Smooth muscle cell (in vitro differentiated cells): ENCODE measurements around the gene YARS1. TPM values are rescaled to one million over a fixed set of nuclear protein-coding genes. Genes with fewer than 3 reads are reported as not detected.

Experiments
- DNase-seq: peaks from one replicate; lab custom pipeline; 2025; ENCODE audit not compliant: unreplicated experiment; lab: John Stamatoyannopoulos, UW
- H2AFZ ChIP-seq: fragments of 200-600 bp; sonication (generic); 2 replicates; pipeline ENCODE4 v1.6.0; 2016; ENCODE audit warnings: antibody characterized with exemption, low read depth, mild to moderate bottlenecking
- H3F3A ChIP-seq: fragments of 200-600 bp; sonication (generic); 2 replicates; pipeline ENCODE4 v1.6.0; 2017; ENCODE audit warnings: antibody characterized with exemption, low read depth
- H3K27ac ChIP-seq: fragments of 200-600 bp; sonication (generic); 2 replicates; pipeline ENCODE4 v1.5.1; 2016; ENCODE audit warnings: low read depth, mild to moderate bottlenecking
- H3K27me3 ChIP-seq: fragments of 200-600 bp; sonication (generic); 2 replicates; pipeline ENCODE4 v1.6.1; 2016; ENCODE audit warnings: low read depth, mild to moderate bottlenecking
- H3K36me3 ChIP-seq: fragments of 200-600 bp; sonication (generic); 2 replicates; pipeline ENCODE4 v1.5.1; 2016; ENCODE audit warnings: low read depth
- H3K4me1 ChIP-seq: fragments of 200-600 bp; sonication (generic); 2 replicates; pipeline ENCODE4 v1.5.1; 2016; ENCODE audit warnings: low read depth
- H3K4me2 ChIP-seq: fragments of 200-600 bp; sonication (generic); 2 replicates; pipeline ENCODE4 v1.6.0; 2016; ENCODE audit warnings: mild to moderate bottlenecking
- H3K4me3 ChIP-seq: fragments of 200-600 bp; sonication (generic); 2 replicates; pipeline ENCODE4 v1.5.1; 2016; ENCODE audit warnings: mild to moderate bottlenecking
- H3K79me2 ChIP-seq: fragments of 200-600 bp; sonication (generic); 2 replicates; pipeline ENCODE4 v1.6.0; 2016; ENCODE audit warnings: low read depth, mild to moderate bottlenecking
- H3K9ac ChIP-seq: fragments of 200-600 bp; sonication (generic); 2 replicates; pipeline ENCODE4 v1.6.0; 2016; ENCODE audit warnings: low read depth
- H3K9me3 ChIP-seq: fragments of 200-600 bp; sonication (generic); replicated peaks from 2 replicates; pipeline ENCODE4 v1.5.1; 2016; ENCODE audit warnings: low read depth
- H4K20me1 ChIP-seq: fragments of 200-600 bp; sonication (generic); 2 replicates; pipeline ENCODE4 v1.6.0; 2016; ENCODE audit warnings: low read depth
- WGBS: methylation state at CpG from one replicate; pipeline ENCODE4 v1.1.7; 2016; ENCODE audit warnings: low lambda C conversion rate; 5-methylcytosine and 5-hydroxymethylcytosine counted together
- polyA plus RNA-seq: library from polyadenylated mRNA; unstranded; fragments of >200 nt; fragmentation: Nextera tagmentation; extraction: Ambion mirVana; gene quantifications from 2 replicates; pipeline ENCODE4 v1.2.1, GENCODE V29; 2016
- total RNA-seq: library from RNA; depleted of rRNA; stranded (reverse); fragments of >200 nt; gene quantifications from 2 replicates; pipeline ENCODE4 v1.2.3, GENCODE V29; 2014
- TF ChIP-seq, protein P1 (sequence below): fragments of 200-600 bp; sonication (generic); IDR thresholded peaks from 2 replicates; pipeline ENCODE4 v1.5.1; 2017; ENCODE audit warnings: borderline replicate concordance, mild to moderate bottlenecking, antibody characterized with exemption; ENCODE audit not compliant: insufficient read depth, poor library complexity, severe bottlenecking

YARS1 gene
- total and polyA plus RNA-seq, 2 experiments from 2014 or later: 52.1 to 82.9 TPM

DNA sequence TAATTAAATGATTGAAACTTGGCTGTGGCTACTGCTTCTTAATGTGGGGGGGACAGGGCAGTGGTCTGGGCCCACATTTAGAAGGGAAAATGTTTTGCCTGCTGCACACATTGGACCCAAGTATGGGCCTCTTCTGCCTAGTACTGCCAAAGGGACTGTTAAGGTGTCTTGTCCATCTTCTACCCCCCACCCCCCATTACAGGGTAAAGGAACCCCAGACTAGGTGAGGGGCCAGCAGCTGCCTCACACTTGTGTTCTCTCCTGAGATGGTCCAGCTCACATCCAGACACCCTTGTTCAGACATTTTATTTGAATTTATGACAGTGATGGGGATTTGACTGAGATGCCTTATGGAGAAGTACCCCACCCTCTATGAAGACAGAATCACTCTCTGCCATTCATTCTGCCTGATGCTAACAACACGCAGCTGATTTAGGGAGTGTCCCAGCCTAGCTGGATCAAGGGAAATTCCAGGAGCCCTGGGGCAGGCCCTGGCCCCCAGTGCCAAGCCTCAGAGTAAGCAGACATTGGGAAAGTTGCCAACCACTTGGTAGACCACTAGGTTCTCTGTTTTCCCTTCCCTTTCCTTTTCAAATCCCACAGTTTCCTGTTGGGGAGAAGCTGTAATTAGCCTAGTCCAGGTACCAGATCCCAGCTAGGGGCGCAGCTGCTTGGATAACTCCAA lies 42.1 kb downstream of the YARS1 start:
- H3K9me3 ChIP-seq: no peaks in the 10 kb centered on the region
- peaks cover 18% of the 10 kb centered on the region for H3F3A ChIP-seq
- H3K4me3 ChIP-seq: no peak overlapping the region
- H4K20me1 ChIP-seq: no peaks in the 10 kb centered on the region
- H3K4me1 ChIP-seq: no peaks in the 10 kb centered on the region
- WGBS: 72% methylated on average over 2 of the region's 2 CpGs
- no peaks in the 10 kb centered on the region for H3K27me3 ChIP-seq
- H3K4me2 ChIP-seq: no peak overlapping the region
- no peak for DNase-seq
- no peaks in the 10 kb centered on the region for H3K79me2 ChIP-seq
- H3K36me3 ChIP-seq: peaks cover 6% of the 10 kb centered on the region
- TF ChIP-seq, protein P1, sequence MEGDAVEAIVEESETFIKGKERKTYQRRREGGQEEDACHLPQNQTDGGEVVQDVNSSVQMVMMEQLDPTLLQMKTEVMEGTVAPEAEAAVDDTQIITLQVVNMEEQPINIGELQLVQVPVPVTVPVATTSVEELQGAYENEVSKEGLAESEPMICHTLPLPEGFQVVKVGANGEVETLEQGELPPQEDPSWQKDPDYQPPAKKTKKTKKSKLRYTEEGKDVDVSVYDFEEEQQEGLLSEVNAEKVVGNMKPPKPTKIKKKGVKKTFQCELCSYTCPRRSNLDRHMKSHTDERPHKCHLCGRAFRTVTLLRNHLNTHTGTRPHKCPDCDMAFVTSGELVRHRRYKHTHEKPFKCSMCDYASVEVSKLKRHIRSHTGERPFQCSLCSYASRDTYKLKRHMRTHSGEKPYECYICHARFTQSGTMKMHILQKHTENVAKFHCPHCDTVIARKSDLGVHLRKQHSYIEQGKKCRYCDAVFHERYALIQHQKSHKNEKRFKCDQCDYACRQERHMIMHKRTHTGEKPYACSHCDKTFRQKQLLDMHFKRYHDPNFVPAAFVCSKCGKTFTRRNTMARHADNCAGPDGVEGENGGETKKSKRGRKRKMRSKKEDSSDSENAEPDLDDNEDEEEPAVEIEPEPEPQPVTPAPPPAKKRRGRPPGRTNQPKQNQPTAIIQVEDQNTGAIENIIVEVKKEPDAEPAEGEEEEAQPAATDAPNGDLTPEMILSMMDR: no peak
- H2AFZ ChIP-seq: no peak overlapping the region
- H3K9ac ChIP-seq: no peak overlapping the region
- H3K27ac ChIP-seq: peak overlapping the region; percentile 19

DNA sequence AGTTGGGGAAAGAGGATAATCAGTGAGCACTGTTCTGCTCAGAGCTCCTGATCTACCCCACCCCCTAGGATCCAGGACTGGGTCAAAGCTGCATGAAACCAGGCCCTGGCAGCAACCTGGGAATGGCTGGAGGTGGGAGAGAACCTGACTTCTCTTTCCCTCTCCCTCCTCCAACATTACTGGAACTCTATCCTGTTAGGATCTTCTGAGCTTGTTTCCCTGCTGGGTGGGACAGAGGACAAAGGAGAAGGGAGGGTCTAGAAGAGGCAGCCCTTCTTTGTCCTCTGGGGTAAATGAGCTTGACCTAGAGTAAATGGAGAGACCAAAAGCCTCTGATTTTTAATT lies 42.7 kb downstream of the YARS1 start:
- no peaks in the 10 kb centered on the region for H3K9me3 ChIP-seq
- no peaks in the 10 kb centered on the region for H3K4me1 ChIP-seq
- H4K20me1 ChIP-seq: no peaks in the 10 kb centered on the region
- H3K4me2 ChIP-seq: no peak overlapping the region
- H3K36me3 ChIP-seq: peaks cover 6% of the 10 kb centered on the region
- no peak overlapping the region for H3K4me3 ChIP-seq
- no peak overlapping the region for H2AFZ ChIP-seq
- H3K27ac ChIP-seq: no peak overlapping the region
- DNase-seq: no peak
- no peaks in the 10 kb centered on the region for H3K79me2 ChIP-seq
- no peak overlapping the region for H3K9ac ChIP-seq
- TF ChIP-seq, protein P1: no peak
- H3K27me3 ChIP-seq: no peaks in the 10 kb centered on the region
- H3F3A ChIP-seq: peaks cover 19% of the 10 kb centered on the region

DNA sequence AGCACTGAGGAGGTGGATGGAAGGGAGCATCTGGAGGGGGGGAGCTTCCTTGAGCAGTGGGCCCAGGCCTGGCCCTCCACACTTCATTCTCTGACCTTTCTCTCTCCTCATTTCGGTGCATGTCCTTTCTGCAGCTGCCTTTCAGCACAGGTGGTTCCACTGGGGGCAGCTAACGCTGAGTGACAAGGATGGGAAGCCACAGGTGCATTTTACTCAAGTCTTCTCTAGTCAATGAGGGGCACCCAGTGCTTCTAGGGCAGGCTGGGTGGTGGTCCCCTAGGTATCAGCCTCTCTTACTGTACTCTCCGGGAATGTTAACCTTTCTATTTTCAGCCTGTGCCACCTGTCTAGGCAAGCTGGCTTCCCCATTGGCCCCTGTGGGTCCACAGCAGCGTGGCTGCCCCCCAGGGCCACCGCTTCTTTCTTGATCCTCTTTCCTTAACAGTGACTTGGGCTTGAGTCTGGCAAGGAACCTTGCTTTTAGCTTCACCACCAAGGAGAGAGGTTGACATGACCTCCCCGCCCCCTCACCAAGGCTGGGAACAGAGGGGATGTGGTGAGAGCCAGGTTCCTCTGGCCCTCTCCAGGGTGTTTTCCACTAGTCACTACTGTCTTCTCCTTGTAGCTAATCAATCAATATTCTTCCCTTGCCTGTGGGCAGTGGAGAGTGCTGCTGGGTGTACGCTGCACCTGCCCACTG lies 43.2 kb downstream of the YARS1 start:
- Histone ChIP-seq H3K36me3 (peaks cover 6% of the 10 kb centered on the region), H3K79me2 (no peaks in the 10 kb centered on the region), H3K4me1 (no peaks in the 10 kb centered on the region), H3F3A (peaks cover 22% of the 10 kb centered on the region), H3K9me3 (no peaks in the 10 kb centered on the region), H3K4me2 (no peak overlapping the region), H3K9ac (no peak overlapping the region), H3K27ac (no peak overlapping the region), H2AFZ (no peak overlapping the region), H4K20me1 (no peaks in the 10 kb centered on the region), H3K4me3 (no peak overlapping the region), H3K27me3 (no peaks in the 10 kb centered on the region)
- no peak for DNase-seq
- WGBS: 92% methylated on average over 7 of the region's 7 CpGs
- TF ChIP-seq, protein P1: no peak
